HG02610 (cell line): ENCODE measurements around the gene METTL17.
"Not testable (repeated sequence)": the region's sequence is repeated elsewhere in the genome, so short reads cannot be mapped to it uniquely, and the experiment has no call there.

Source experiments
- ATAC-seq: cut with Tn5 transposase; IDR thresholded peaks from one replicate; pipeline ENCODE4 v1.9.1; 2021; ENCODE audit warnings: mild to moderate bottlenecking, moderate library complexity; ENCODE audit not compliant: unreplicated experiment

Gene METTL17

DNA sequence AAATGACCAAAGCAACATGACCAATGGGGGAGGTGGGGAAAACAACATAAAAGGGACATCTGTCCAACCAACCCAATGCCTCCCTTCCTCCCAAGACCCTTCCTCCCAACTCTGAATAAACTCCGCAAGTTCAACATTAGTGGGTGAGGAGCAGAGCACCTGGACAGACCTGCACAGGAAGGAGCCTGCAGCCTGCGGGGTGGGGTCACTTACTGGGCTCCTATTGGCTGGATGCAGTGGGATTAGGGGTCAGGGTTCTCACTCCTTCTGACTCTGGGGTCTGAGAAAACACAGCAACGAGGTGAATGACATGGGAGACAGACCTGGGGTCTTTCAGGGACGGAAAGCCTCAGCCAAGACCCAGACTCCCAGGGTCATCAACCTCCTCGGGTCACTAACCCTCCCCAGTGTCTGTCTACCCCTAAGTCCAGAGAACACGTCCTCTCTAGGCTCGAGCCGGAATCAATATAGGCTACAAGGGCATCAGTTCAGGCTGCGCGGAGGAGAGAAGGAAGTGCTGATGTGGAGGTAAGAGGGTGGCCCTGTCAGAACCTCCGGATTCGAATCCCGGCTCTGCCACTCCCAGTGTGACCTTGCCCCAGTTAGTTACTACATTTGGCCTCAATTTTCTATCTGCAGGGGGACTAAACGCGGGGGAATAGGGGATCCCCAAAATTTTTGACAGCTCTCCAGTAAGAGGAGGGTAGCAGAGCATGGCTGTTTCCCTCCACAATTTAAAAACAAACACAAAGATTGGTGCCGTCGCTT lies 34.2 kb downstream of the METTL17 start:
- no peak for ATAC-seq

DNA sequence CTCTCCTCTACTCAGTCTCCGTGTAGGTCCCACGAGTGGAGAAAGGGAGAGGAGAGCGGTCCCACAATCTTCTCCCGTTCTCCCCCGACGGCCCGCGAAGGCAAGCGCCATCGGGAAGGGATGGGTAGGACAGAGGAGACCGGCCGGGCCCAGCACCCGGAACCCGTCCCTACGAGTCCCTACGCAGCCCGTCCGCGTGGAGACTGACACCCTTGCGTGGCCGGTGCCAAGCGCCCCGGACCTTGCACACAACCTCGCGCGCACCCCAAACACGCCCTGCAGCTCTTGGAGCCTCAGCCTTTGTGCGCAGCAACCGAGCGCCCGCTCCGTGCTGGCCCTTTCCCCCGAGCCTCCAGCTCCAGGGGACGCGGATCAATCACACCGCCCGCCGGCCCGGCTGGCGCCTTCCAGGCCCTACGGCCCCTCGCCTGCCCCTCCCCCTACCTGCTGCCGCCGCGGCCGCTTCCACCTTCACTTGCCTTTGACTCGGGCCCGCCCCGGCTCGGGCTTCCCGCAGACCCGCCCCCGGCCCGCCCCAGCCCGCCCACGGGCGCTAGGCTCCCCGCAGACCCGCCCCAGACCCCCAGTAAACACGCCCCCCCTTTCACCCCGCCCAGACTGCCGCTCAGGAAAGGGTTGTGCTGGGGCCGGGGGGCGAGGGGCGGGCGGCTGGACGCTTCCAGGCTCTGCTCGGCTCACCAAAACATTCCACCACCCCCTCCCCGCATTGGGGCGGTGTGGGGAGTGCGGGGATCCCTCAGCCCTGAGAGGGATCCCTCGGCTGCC lies 35.0 kb downstream of the METTL17 start, which contains the start of gene NDRG2:
Gene NDRG2 (minus strand): TSS at position 477 of the 786 bp plus-strand sequence. CDS start 1,746 bp downstream, outside the sequence.
- ATAC-seq = no peak

- ATAC-seq = no peak
Observed at GRCh38 chr14:21025371-21026273, 35.8 kb downstream of the METTL17 start.

DNA sequence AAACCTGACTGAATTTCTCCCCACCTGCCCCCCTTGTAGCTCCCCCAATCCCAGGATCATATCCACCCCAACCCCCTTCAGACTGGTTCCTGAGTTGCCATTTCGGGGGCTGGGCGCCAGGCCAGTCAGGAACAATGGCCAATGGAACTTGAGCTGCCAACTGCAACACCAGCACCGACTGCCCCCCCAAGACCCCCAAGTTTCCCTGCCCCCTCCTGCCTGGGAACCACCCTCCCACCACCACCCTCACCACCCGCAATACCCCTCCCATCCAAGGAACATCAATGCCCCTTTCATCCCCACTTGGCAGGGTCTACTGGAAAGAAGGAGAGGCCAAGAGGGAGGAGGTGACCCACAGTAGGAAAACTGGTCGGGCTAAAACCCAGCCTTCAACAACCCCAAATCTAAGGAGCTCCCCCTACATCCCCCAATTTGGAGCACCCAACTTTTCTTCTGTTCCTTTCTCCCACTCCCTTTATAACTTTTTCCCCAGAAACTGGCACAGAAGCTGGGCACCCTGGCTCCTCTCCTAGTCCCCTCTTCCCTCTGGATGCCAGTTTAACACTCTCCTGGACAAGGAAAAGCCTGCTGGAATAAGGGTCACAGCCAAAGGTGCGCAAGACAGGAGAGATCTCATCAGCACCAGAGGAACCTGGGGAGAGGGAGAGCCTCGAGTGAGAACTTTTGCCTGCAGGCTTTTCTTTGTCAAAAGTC lies 36.7 kb downstream of the METTL17 start:
- ATAC-seq = no peak

DNA sequence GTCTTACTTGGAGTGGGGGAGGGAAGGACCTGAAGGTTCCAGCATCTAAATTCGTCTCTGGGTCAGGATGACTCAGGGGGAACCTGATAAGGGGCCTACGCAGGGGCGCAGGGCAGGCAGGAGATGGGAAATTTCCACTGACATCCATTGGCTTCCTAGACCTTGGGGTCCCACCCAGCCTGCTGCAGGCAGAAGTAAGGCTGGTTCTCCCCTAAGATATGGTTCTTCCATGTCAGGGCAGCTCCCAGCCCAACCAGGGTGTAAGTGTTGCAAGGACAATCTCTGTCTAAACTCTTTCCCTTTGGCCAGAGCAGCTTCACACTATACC lies 37.2 kb downstream of the METTL17 start:
- no peak for ATAC-seq

GRCh38 chr14:21029917-21030316 lies 40.1 kb downstream of the METTL17 start, which contains the start of gene TPPP2:
Gene TPPP2, plus strand, starts transcription at chr14:21030217. Its CDS starts 365 bp downstream, at chr14:21030582.
- ATAC-seq = no peak

DNA sequence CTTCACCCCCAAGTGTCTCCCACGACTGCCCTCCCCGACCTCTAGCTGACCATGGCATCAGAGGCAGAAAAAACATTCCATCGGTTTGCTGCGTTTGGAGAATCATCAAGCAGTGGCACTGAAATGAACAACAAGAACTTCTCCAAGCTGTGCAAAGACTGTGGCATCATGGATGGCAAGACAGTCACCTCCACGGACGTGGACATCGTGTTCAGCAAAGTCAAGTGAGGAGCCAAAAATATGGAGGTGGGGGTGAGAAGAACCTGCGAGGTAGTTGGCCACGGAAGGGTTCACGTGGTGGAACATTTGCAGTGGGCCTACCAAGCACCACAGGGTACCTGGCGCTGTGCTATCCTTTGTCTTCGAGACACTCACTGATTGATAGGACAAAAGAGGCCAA lies 40.8 kb downstream of the METTL17 start:
- ATAC-seq = no peak

DNA sequence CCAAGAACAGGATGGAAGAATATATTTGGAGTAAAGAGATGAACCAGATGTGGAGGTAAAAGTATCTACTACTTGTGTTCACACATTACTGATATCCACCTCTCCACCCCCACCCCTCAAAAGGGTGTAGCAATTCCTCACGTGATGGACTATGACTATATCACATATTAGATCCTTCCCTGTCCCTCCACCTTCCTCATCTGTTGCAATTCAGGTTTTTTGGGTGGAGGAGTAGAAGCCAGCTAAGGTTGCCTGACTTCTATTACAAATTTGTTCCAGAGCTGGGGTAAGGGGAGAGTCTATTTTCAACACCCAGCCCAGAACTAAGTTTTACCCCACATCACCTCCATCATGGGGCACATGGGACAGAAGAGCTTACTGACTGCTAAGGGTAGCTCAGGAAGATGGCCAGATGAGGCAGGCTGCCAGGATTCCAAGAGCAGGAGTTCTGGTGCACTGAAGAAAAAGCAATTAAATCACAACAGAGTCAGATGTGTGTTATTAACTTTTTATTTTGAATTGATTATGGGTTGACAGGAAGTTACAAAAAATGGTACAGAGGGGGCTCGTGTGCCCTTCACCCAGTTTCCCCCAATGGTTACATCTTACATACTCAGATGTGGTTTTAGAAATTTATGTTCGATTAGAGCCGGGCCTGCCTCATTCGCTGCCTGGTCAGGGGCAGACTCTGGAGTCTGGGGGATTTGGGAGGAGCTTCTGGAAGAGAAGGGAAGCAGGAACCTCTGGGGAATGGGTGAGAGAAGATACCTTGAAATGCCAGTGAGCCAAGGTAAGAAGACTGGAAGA lies 42.7 kb downstream of the METTL17 start:
- ATAC-seq = no peak

- no peak for ATAC-seq
Observed at GRCh38 chr14:21033133-21033698, 43.4 kb downstream of the METTL17 start.

DNA sequence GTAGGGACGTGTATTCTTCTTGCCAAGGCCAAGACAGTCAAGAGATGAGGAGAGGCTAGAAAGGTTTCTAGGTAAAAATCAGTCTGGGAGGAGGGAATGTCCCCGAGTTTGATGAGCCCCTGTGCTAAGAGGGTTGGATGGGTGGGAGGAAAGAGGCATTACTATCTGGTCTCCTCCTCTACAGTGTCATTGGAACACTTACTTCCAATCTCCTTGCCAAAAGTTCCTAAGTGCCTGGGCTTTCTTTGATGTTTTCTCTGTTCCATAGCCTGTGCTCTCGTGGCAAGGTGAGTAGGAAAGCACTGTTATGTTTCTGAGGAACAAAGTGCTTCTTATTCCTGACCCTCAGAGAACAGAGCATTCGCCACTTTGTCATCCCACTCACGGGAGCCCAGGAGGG lies 44.9 kb downstream of the METTL17 start, which contains the start of gene RNASE13:
Gene RNASE13 (minus strand): TSS at position 101 of the 400 bp plus-strand sequence. CDS start 519 bp downstream, outside the sequence.
- ATAC-seq = no peak

GRCh38 chr14:21036751-21037150 lies 47.0 kb downstream of the METTL17 start:
- no peak for ATAC-seq

- no peak for ATAC-seq
Observed at GRCh38 chr14:21037156-21037555, 47.4 kb downstream of the METTL17 start.

DNA sequence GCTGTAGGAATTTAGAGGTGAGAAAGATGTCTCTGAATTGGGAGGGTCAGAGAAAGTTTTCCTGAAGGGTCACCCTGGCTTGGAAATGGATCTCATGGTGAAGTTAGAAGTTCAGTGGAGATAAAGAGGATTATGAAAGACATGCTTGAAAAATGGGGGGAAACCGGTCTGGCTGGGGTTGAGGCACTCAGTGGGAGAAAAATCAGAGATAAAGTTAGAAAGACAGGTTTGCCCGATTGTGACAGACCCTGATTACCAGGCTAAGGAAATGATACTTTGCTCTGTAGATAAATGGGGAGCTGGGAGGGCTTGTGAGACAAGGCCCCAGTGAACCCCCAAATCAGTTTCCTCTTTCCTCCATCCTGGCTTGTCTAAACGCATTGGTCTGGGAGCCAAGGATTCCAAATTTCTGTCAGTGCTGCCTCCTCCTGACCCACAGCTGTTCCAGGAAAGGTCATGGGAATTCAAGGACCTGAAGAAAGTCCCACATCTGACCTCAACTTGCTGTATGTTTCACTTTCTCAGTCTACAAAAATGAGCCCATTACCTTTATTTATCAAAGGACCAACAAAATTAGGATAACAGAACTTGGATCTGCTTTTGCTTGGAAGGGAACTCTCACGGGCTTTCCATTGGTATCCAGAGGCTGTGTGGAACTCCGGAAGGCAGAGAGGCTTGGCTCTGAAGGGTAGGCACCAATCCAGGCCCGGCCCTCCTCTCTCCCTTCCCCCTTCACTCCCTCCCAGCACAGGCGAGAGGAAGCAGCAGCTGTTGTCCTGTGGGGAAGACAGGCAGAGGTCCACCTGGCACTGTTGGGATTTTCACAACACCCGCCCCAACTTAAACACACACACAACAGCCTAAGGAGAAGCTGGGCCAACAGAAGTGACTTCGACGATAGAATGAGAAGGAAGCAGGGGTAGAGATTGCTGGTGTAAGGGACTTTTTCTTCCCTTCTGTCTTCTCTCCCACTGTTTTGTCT lies 49.0 kb downstream of the METTL17 start:
- no peak for ATAC-seq

DNA sequence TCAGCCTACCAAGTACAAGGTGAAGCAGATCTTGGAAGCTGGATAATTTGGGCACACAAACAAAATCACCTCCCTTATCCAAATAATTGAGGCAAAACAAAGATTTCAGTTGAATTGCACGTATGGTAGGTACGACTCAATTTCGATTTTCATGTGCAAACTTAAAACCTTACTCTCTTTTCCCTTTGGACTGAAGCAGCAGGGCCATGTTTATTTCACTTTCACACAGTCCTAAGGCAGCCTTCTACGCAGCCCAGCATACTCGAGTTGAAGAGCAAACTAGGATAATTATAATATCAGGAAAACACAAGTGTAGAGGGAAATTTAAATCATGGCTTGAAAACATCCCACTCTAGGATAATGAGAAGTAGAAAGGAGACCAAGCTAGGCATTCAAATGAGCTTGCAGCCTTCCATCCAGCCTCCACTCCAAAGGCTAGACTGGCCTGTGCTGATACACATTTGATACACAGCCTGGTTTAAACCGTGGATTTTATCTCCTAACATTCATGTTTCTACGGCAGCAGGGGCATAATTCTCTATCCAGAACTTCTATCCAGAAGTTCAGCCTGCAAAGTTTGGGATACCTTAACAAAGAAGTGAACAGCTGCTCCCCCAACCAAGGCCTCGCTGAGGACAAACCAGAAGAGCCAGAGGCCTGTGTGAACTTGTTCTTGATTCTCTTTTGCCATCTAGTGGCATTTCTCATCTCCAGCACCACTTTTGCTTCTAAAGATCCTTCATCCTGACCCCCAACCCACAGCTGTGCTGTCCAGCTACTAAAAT lies 50.0 kb downstream of the METTL17 start:
- ATAC-seq = no peak

DNA sequence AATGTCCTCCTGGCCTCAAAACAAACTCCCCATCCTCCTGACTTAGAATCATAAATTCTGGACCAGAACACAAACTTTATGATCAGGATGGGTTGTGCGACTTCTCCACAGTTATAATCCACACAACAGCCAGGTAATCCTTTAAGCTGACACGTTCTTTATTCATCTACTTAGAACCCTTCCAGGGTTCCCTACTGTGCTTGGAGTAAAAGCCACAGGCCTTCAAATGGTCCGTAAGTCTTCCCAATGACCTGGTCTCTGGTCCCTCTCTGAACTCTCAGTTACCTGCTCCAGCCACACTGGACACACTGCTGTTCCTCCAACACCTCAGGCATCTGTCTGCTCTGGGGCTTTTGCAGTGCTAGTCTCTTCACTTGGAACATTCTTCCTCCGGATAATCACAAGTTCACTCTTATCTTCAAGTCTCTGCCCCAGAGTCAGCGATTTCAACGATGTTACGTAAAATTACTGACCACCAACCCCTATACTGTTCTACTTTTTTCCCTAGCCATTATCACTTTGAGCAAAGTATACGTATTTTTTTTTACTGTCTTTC lies 50.7 kb downstream of the METTL17 start:
- no peak for ATAC-seq

DNA sequence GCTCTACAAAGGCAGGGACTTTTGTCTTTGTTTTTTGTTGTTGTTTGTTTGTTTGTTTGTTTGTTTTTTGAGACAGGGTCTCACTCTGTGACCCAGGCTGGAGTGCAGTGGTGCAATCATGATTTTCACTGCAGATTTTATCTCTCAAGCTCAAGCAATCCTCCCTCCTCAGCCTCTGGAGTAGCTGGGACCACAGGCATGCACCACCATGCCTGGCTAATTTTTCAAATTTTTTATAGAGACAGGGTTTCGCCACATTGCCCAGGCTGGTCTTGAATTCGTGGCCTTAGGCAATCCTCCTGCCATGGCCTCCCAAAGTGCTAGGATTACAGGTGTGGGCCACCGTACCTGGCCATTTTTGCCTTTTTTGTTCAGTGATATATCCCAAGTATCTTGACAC lies 51.2 kb downstream of the METTL17 start:
- ATAC-seq = not testable (repeated sequence)
